ENCODE measurements around the gene HOXC13.

Gene HOXC13

GRCh38 chr12:53966085-53966384, 27.4 kb downstream of the HOXC13 start:
- no peak overlapping the region for H3K4me2 ChIP-seq (ENCODE audit: low read length)
- H4K20me1 ChIP-seq (ENCODE audit: control insufficient read depth, insufficient read depth, low read depth, low read length): no peaks in the 10 kb centered on the region
- no peaks in the 10 kb centered on the region for H3K79me2 ChIP-seq (ENCODE audit: control insufficient read depth, low read length)
- H3K9me2 ChIP-seq (replicated peaks; ENCODE audit: control insufficient read depth, low read length): no peaks in the 10 kb centered on the region
- peaks cover 7% of the 10 kb centered on the region for H3K4me1 ChIP-seq (ENCODE audit: control insufficient read depth, low read length)
- H3K27ac ChIP-seq (ENCODE audit: low read depth, low read length): no peak overlapping the region
- no peak overlapping the region for H3K4me3 ChIP-seq (ENCODE audit: low read length)
- peaks cover 81% of the 10 kb centered on the region for H3K27me3 ChIP-seq (ENCODE audit: control insufficient read depth, low read length)
- H3K36me3 ChIP-seq (ENCODE audit: control insufficient read depth, low read length): no peaks in the 10 kb centered on the region
- no peaks in the 10 kb centered on the region for H3K9me3 ChIP-seq (ENCODE audit: control insufficient read depth, insufficient read depth, low read length)
- no peak for TF ChIP-seq CTCF (IDR thresholded peaks at IDR 0.05; ENCODE audit: low read depth, low read length, poor library complexity, severe bottlenecking)
- TF ChIP-seq EZH2phosphoT487 (IDR thresholded peaks at IDR 0.05; ENCODE audit: borderline replicate concordance, low read length): no peak
- no peaks in the 10 kb centered on the region for H3F3A ChIP-seq (ENCODE audit: control insufficient read depth, insufficient read depth)

- Histone ChIP-seq H3K9me3 (ENCODE audit: control insufficient read depth, insufficient read depth, low read length) (no peaks in the 10 kb centered on the region), H3F3A (ENCODE audit: control insufficient read depth, insufficient read depth) (no peaks in the 10 kb centered on the region), H3K79me2 (ENCODE audit: control insufficient read depth, low read length) (no peaks in the 10 kb centered on the region), H4K20me1 (ENCODE audit: control insufficient read depth, insufficient read depth, low read depth, low read length) (no peaks in the 10 kb centered on the region), H3K4me2 (ENCODE audit: low read length) (no peak overlapping the region), H3K36me3 (ENCODE audit: control insufficient read depth, low read length) (no peaks in the 10 kb centered on the region), H3K4me3 (ENCODE audit: low read length) (no peak overlapping the region), H3K9me2 (replicated peaks; ENCODE audit: control insufficient read depth, low read length) (no peaks in the 10 kb centered on the region), H3K4me1 (ENCODE audit: control insufficient read depth, low read length) (peaks cover 7% of the 10 kb centered on the region), H3K27ac (ENCODE audit: low read depth, low read length) (no peak overlapping the region), H3K27me3 (ENCODE audit: control insufficient read depth, low read length) (peaks cover 86% of the 10 kb centered on the region)
- TF ChIP-seq CTCF (IDR thresholded peaks at IDR 0.05; ENCODE audit: low read depth, low read length, poor library complexity, severe bottlenecking) (no peak), EZH2phosphoT487 (IDR thresholded peaks at IDR 0.05; ENCODE audit: borderline replicate concordance, low read length) (no peak)
These were observed 27.9 kb downstream of the HOXC13 start for GRCh38 chr12:53966385-53967133.

GRCh38 chr12:53967421-53967925, 28.8 kb downstream of the HOXC13 start:
- Histone ChIP-seq H3K36me3 (ENCODE audit: control insufficient read depth, low read length) (no peaks in the 10 kb centered on the region), H3K79me2 (ENCODE audit: control insufficient read depth, low read length) (no peaks in the 10 kb centered on the region), H3K9me2 (replicated peaks; ENCODE audit: control insufficient read depth, low read length) (no peaks in the 10 kb centered on the region), H4K20me1 (ENCODE audit: control insufficient read depth, insufficient read depth, low read depth, low read length) (no peaks in the 10 kb centered on the region; the same call in 1 of the 2 replicates), H3K27me3 (ENCODE audit: control insufficient read depth, low read length) (peaks cover 88% of the 10 kb centered on the region), H3F3A (ENCODE audit: control insufficient read depth, insufficient read depth) (no peaks in the 10 kb centered on the region), H3K9me3 (ENCODE audit: control insufficient read depth, insufficient read depth, low read length) (no peaks in the 10 kb centered on the region), H3K4me2 (ENCODE audit: low read length) (no peak overlapping the region), H3K4me1 (ENCODE audit: control insufficient read depth, low read length) (peaks cover 7% of the 10 kb centered on the region), H3K27ac (ENCODE audit: low read depth, low read length) (no peak overlapping the region), H3K4me3 (ENCODE audit: low read length) (no peak overlapping the region)
- TF ChIP-seq EZH2phosphoT487 (IDR thresholded peaks at IDR 0.05; ENCODE audit: borderline replicate concordance, low read length): no peak
- no peak for TF ChIP-seq CTCF (IDR thresholded peaks at IDR 0.05; ENCODE audit: low read depth, low read length, poor library complexity, severe bottlenecking)

Data from DOHH2 (cell line).